NCI-H226 (cell line): ENCODE measurements around the gene SLC36A4.
"Not testable (repeated sequence)": the region's sequence is repeated elsewhere in the genome, so short reads cannot be mapped to it uniquely, and the experiment has no call there.

Experiments used
- DNase-seq: peaks from one replicate; pipeline ENCODE4 v3.0.0-alpha.2; 2015

The SLC36A4 gene

DNA sequence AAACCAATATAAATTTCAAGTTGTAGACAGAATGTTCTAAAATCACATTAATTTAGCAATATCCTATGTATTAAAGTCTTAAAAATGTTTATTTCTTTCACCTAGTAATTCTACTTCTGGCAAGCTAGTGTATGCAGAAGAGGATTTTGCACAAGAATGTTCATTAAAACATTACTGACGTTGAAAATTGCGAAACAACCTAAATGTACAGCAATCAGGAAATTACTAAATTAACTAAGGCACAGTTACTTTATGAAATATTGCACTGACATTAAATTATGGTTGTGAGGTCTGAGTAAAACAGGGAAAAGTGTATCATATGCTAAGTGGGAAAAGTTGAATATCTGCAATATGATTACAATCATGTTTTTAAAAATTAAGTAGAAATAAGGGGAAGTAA lies 4.1 kb downstream of the SLC36A4 start:
- DNase-seq = no peak

DNA sequence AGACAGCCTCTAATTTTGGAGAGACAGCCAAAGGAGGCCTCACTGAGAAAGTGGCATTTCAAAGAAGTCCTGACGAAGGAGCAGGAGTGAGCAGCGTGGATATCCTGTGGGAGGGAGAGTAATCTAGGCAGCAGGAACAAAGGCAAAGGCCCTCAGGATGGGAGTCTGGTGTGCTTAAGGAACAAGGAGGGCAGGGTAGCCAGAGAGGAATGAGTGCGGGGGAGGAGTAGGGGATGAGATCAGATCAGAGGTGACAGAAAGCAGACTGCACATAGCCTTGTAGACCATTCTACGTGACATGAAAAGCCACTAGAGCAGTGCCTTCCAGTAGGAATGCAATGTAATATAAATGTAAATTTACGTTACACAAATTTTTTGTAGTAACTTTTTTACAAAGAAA lies 5.6 kb downstream of the SLC36A4 start:
- DNase-seq = no peak

DNA sequence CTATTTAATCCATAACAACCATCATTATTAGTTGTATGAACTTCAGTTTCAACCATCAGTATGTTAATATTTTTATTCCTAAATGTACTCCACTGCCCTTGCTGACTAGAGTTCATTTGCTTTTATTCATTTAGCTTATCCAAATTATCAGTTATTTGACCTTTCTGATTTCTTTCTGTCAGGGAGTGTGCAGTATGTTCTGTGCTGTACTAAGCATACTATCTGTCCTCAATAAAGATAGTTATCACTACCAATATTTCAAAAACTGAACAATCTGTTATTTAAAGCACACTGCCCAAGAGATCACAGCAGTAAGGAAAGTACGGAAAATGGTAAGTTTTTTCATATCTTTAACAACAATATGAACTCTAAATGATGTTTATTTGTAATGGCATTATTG lies 8.3 kb downstream of the SLC36A4 start:
- DNase-seq = no peak

DNA sequence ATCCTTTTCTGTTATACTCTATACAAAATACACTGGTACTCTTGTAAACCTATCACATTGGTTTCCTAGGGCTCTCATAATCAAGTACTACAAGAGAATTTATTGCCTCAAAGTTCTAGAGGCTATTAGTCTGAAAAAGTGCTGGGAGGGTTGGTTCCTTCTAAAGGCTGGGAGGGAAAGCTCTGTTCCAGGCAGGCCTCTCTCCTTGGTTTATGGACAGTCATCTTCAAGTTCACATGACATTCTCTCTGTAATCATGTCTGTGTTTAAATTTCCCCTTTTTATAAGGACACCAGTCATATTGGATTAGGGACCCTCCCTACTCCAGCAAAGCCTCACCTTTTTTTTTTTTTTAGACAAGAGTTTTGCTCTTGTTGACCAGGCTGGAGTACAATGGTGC lies 9.1 kb downstream of the SLC36A4 start:
- no peak for DNase-seq

DNA sequence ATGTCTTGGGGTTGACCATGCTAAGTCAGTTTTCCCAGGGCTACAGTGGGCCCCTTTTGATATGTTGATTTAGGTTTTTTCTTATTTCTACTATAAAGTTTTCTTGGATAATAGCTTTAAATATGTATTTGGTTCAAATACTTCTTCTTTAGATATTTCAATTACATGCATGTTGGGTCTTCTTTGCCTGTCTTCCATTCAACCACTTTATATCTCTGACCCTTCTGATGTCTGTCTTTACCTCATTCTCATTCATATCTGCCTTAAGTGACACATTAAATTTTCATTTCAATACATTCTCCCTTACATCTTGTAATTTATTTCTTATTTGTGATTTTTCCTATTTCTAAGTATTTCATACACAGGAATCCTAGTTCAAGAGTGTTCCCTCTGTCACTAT lies 10.5 kb downstream of the SLC36A4 start:
- DNase-seq = no peak

DNA sequence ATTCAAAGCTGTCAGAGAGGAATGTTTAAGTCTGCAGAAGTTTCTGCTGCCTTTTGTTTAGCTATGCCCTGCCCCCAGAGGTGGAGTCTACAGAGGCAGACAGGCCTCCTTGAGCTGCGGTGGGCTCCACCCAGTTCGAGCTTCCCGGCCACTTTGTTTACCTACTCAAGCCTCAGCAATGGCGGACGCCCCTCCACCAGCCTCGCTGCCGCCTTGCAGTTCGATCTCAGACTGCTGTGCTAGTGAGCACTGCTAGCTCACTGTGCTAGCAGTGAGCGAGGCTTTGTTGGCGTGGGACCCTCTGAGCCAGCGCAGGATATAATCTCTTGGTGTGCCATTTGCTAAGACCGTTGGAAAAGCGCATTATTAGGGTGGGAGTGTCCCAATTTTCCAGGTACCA lies 19.9 kb downstream of the SLC36A4 start:
- DNase-seq = not testable (repeated sequence)

DNA sequence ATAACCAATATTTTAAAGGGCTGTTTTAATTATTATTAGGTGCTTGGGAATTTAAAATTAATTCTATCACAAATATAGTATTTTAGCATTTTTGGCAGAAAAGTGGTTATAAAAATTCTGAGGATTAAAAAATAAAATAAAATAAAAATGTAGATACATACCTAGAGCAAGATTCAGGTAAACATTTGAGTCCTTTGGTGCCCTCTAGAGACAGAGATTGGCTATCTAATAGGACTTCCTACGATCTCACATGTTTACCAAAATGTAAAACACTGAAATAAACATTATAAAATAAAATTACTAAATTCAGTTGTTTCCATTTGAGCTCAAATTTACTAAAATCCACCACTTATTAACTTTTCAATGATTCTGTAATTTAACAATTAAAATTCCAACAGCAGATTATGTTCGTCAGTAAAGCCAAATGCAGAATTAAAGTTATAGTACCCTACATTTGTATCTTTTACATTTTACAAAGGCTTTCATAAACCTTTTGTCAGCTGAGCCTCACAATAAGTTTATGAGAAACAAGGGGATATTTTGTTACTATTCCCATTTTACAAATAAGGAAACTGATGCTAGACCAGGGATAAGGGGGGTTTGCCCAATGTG lies 27.7 kb downstream of the SLC36A4 start:
- DNase-seq = peak; percentile 21

DNA sequence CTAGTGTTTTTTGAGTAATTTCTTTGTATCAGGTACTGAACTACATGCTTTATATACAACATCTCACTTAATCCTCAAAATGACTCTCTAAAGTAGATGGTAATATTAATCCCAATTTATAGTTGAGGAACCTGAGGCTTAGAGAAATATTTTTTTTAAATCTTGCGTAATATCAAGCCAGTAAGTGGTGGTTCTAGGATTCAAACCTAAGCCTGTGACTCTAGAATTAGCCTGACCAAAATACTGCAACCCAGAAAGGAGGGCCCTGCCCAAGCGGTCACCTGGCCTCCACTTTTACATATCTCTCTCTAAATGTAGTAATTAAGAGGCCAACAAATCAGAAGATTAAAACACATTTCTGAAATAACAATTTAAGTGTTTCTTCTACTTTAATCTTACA lies 28.6 kb downstream of the SLC36A4 start:
- no peak for DNase-seq

DNA sequence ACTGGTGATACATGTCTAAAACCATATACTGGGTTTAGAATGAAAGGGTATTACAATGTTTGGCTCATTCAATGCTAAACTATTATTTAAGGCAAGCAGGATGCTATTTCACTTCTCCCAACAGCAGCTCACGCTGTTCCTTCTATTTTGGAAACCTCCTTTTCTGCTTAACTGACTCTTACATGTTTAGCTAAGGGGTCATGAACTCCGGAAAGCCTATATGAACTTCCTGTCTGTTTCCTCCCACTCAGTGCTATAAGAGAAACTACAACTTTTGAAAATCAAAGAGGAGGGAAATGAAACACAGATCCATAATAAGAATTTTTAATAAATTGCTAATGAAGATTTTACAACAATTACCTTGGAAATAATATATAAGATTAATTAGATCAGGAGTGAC lies 30.9 kb downstream of the SLC36A4 start:
- DNase-seq = no peak

DNA sequence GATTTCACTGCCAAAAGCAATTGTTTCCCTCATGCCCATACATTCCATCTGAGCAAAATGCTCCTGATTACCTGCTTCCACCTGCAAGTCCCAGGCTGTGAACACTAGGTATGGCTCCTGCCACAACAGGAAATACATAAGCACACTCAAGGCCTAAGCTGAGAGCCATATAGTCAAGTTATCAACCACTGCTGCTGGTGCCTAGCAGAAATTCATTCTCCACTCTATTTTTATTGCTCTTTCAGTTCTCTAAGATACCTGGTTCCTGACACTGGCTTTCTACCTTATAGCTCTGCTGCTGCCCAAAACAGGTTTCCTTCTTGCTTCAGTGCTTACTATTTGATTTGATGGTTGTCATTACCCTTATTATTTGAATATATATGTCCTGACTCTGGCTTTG lies 31.6 kb downstream of the SLC36A4 start:
- DNase-seq = no peak

DNA sequence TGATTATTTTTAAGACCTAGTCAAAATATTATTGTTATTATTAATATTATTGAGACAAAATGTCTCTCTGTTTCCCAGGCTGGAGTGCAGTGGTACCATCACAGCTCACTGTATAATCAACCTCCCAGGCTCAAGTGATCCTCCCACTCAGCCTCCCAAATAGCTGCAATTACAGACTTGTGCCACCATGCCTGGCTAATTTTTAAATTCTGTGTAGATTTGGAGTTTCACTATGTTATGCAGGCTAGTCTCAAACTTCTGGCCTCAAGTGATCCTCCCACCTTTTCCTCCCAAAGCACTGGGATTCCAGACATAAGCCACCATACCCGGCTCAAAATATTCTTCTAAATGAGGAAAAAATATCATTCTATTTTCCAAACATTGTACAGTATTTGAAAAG lies 37.0 kb downstream of the SLC36A4 start:
- peak; percentile 6 for DNase-seq

DNA sequence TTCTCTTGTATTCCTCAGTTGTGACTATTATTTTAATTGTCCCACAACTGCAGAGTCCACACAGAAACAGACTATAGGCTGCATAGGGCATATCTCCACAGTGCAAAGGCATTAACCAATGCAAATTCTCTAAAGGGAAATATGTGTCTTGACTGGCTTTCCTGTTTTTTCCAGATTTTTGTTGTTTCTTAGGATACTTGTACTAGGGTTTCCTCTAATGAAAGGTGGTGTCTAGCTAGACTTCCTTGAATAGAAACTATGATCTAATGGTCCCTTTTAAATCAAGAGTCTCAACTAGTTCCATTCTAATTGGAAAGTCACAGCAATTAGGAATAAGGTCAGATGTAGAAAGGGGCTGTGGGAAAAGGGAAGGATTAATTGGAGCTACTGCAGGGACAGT lies 37.6 kb downstream of the SLC36A4 start:
- DNase-seq = no peak

DNA sequence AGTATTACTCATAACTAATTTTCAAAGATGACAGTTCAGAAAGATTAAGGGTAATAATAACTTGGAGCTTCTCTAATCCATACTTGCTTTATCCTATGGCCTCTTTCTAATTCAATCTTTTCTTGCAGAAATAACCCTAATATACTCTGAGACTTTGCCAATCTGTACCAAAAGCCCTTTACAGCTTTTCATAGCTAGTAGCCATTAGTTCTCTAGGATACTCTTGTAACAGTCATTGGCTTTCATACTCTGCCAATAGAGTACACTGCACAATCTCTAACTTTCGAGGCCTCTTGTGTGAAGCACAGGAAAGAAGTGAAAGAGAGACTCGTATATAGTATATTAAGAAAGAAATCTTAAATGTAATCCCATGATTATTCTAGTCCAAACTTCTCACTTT lies 38.1 kb downstream of the SLC36A4 start:
- no peak for DNase-seq

DNA sequence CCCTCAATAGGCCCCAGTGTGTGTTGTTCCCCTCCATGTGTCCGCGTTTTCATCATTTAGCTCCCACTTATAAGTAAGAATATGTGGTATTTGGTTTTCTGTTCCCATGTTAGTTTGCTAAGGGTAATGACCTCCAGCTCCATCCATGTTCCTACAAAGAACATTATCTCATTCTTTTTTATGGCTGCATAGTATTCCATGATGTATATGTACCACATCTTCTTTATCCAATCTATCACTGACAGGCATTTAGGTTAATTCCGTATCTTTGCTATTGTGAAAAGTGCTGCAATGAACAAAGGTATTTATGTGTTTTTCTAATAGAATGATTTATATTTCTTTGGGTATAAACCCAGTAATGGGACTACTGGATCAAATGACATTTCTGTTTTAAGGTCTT lies 42.1 kb downstream of the SLC36A4 start:
- DNase-seq = no peak

DNA sequence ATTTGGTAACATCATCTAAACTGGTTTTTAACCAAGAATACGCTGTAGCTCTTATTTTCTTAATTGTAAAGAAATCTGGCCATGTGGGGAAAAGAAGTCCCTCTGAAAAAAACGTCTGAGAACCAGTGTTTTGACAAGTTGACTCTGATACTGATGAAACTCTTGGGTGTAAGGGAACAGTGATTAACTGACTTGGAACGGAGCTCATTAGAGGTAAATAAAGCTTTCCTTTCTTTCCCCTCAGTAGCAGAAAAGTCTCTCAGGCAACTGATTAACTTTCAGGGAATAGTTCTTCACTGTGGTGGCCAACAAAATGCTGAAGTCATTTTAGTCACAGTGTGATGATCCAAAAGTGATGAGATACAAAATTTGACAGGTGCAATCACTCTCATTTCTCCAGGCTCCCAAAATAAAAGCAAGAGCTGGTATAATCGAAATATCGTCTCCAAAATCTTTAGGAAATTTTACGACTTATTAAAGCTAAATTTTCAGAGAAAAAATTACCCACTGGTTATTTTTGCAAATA lies 52.3 kb downstream of the SLC36A4 start:
- no peak for DNase-seq

DNA sequence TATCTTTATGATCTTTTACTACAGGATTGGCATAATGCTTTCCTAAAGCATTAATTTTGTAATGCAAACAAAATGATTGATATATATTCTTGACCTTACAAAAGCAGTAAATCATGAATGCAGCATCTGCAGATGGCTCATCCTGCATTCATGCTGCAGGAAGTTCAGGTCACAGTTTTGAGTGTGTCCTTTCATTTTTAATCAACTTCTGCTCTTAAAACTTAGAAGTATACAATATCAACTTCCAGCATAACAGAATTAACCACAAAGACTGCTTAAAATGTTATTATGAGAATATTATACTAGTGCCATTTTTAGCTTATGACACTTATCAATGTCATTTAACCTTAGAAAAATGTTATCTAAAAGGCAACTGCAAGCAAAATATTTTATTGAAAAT lies 54.0 kb downstream of the SLC36A4 start:
- no peak for DNase-seq

DNA sequence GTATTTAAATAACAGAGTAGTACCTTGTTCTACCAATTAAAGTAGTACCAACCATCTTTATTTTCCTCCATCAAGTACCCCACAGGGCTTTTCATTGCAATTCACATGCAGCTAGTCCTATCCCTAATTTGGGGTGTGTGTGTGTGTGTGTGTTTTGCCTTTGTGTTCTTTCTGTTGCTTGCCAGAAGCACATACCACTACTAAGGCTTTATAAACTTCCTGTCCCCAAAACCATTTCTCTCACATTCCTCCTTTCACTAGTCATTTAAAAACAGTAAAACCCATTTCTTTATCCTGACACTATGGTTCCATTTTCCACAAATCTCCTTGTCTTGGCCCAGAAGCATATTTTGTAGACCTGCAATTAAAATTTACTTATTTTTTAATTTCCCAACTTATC lies 54.6 kb downstream of the SLC36A4 start:
- no peak for DNase-seq

DNA sequence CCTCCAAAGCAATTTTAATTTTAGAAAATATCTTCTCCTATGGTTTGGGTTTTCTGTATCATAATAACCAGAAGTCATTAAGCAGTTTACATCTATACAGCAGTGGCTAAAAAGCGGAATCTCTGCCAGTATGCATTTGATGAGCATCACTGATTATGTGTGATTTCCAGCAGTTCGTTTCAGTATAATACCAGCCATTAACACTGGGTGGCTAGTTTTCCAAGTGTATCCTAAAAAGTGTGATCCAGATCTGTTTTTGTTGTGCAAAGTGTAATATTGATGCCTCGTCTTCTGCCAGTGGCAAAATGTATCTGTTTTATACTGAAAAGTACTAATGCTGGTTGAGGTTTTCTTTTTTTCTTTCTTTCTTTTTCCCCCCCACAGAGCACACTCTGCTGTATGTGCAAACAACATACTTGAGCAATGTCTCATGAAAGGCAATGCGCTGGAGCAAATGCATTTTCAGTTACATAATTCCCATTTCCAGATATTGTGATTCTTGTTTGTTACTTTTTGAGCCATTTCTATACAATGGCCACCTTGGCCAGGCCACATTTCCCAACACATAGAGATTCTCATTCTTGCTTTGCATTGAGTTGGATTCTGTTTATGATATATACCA lies 64.2 kb downstream of the SLC36A4 start:
- no peak for DNase-seq

DNA sequence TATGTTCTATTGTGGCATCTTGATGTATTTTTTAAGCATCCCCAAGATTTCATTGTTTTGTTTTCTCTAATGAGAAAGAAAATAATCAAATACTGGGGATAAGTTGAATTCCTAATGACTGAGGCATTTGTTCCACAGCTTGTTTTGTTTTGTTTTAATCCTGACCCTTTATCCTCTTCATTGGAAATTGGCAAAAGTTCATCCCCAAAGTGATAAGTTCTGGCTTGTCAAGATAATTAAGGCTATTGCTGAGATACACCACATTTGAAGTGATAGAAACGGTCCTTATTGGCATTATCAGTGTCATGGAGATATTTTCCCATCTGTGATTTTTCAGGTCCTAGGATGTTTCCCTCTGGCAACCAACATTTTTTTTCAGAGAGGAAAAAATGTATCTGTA lies 65.0 kb downstream of the SLC36A4 start:
- no peak for DNase-seq

DNA sequence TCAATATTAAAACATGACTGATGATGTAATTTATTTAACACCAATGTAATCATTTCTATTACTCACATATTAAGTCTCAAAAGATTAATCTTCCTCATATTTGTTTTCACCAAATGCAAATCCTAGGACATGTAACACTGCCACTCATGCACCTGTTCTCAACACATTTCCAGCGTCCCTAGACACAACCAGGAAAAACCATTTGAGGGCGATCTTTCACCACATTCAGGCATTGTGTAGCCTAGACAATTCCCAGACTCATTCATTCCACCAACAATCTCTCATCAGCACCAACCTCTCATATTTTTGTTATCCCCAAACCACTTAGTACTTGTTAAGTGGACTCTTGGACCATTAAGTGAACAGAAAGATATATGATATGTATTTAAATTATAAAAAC lies 66.1 kb downstream of the SLC36A4 start:
- DNase-seq = no peak

DNA sequence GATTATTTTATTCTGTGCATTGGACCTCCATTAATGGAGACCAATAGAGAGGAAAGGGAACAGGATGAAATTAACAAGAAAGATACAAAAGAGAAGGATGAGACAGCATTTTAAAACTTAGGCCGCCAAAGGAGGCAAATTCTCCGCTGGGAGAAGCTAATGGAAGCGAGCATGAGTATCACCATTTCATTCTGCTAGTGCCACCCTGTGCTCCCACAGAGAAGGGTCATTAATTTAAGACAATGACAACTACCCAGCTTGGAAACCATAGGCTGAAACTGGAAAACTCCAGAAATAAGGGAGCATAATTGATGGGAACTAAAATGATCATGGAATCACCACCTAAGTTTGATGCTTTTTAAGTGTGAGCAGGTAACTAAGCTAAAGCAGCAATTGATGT lies 69.2 kb downstream of the SLC36A4 start:
- no peak for DNase-seq

DNA sequence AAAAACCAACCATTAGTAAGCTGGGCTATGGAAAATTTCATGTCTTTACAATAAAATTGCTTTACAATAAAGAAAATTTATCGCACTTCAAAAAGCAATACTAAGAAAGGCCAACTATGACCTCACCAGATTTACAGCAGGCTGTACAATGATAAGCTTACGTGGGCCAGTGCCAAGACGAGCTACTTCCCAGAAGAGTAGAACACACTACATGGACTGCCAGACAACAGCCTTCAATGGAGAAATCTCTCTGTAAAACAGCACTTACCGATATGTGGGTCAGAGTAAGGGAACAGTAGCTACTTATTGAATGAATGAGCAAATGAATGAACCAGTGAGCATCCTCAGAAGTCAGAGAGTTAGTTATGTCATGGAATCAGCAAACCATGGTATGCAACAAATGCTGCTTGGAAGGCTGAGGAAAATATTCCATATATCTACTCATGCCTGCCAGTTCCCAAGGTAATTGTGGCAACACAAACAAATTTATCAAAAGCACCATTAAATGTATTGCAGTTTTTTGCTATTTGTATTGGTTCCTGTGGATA lies 74.4 kb downstream of the SLC36A4 start:
- peak; percentile 33 for DNase-seq

DNA sequence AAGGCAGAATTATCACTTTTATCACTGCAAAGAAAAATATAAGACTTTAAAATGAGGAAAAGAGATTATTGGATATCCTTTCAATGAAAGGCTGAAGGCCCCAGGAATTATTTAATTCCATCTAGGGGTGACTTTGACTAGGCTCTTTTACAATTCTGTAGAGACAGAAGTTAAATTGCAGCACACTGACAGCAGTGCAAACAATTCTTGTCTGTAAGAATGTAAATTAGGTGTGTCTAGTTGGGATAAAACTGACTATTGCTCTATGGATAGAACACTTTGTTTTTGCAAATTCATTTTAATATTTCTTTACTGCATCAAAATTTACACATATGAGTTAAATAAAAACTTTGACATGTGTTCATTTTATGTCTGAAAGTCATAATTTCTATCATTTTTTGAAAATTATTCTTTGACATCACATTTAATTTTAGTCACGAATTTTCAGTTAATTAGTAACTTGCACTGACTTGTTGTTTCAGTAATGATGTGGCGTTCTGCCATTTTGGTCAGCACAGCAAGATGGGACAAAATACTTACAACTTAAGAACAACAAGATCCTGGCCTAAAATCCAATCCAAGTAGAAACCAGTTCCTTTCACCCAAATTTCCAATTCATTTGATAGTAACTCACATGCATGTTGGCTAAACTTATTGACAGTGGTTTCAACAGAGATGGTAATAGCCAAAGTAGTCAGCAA lies 75.1 kb downstream of the SLC36A4 start:
- DNase-seq = no peak

DNA sequence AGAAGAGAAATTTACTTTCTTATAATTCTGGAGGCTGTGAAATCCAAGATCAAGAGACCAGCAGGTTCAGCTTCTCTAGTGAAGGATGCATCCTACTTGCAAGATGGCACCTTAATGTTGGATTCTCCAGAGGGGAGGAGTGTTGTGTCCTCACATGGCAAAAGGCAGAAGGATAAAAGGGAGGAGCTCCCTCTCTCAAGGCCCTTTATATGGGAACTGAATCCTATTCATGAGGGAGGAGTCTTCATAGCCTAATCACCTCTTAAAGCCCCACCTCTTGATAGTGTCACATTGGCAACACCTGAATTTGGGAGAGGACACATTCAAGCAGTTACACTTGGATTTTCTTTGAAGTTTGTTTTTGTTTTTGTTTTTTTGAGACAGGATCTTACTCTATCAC lies 79.5 kb downstream of the SLC36A4 start:
- DNase-seq = no peak
